ENCODE data around the gene ZNF675. TPM values are rescaled to one million over a fixed set of nuclear protein-coding genes. Genes with fewer than 3 reads are reported as not detected.

Gene ZNF675
- total and polyA plus RNA-seq, 9 of the 15 experiments (the other 6 are each of a cell fraction or from before 2014, with no cell fraction given), result 12.9 to 26.5 (median 17.2) TPM

DNA sequence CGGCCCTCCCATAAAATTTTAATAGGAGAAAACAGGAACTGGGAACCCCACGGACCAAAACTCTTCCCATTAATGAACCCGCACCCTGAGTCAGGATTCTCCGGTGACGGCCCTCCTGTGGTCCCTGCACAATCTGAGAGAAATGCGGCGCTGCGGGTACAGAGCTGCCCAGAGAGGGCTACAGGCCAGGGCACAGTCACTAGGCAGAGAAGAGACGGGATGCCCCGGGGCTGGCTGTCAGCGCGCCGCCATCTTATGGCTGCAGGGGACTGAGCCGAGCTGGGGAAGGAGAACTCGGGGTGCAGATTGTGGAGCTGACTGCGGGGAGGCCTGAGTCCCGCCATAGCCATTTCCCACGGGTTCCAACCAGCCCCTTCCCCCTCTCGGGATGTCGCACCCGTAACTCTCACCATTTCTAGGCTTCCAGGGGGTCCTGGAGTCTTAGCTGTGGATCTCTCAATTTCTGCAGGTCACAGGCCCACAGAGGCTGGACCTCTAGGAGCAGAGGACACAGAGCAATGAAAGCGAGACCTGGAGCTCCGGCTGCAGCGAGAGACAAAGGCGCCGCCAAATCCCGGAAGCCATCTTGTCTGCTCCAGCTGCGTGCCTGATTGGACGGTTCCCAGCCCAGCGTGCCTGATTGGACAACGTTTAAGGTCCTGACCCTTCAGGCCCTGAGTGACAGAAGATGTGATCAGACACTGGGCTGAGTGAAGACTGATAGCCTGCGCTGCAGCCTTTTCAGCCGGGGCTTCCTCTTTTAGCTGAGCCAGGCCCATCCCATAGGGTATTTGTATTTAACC lies at the start of gene ZNF675 (continued):
- peak; percentile 22 for TF ChIP-seq CCNT2 (IDR thresholded peaks at IDR 0.05; ENCODE audit: borderline replicate concordance, extremely low read depth, insufficient read length, low read depth, low read length)
- TF ChIP-seq, protein P1, sequence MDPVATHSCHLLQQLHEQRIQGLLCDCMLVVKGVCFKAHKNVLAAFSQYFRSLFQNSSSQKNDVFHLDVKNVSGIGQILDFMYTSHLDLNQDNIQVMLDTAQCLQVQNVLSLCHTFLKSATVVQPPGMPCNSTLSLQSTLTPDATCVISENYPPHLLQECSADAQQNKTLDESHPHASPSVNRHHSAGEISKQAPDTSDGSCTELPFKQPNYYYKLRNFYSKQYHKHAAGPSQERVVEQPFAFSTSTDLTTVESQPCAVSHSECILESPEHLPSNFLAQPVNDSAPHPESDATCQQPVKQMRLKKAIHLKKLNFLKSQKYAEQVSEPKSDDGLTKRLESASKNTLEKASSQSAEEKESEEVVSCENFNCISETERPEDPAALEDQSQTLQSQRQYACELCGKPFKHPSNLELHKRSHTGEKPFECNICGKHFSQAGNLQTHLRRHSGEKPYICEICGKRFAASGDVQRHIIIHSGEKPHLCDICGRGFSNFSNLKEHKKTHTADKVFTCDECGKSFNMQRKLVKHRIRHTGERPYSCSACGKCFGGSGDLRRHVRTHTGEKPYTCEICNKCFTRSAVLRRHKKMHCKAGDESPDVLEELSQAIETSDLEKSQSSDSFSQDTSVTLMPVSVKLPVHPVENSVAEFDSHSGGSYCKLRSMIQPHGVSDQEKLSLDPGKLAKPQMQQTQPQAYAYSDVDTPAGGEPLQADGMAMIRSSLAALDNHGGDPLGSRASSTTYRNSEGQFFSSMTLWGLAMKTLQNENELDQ (CRISPR knock-in tag; IDR thresholded peaks at IDR 0.05; ENCODE audit: borderline replicate concordance), result no peak
- TF ChIP-seq CSDE1 (IDR thresholded peaks at IDR 0.05), result no peak
- TF ChIP-seq EP400 (IDR thresholded peaks at IDR 0.05), result peak; percentile 37; the same call in 1 of the 2 replicates
- peak; percentile 86 for TF ChIP-seq TBP (optimal IDR thresholded peaks at IDR 0.05; ENCODE audit: low read depth, low read length)
- peak; percentile 75 for TF ChIP-seq ZFX (CRISPR knock-in tag; IDR thresholded peaks at IDR 0.05)
- TF ChIP-seq, protein P2, sequence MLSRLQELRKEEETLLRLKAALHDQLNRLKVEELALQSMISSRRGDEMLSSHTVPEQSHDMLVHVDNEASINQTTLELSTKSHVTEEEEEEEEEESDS (CRISPR knock-in tag; IDR thresholded peaks at IDR 0.05), result no peak
- TF ChIP-seq, protein P3, sequence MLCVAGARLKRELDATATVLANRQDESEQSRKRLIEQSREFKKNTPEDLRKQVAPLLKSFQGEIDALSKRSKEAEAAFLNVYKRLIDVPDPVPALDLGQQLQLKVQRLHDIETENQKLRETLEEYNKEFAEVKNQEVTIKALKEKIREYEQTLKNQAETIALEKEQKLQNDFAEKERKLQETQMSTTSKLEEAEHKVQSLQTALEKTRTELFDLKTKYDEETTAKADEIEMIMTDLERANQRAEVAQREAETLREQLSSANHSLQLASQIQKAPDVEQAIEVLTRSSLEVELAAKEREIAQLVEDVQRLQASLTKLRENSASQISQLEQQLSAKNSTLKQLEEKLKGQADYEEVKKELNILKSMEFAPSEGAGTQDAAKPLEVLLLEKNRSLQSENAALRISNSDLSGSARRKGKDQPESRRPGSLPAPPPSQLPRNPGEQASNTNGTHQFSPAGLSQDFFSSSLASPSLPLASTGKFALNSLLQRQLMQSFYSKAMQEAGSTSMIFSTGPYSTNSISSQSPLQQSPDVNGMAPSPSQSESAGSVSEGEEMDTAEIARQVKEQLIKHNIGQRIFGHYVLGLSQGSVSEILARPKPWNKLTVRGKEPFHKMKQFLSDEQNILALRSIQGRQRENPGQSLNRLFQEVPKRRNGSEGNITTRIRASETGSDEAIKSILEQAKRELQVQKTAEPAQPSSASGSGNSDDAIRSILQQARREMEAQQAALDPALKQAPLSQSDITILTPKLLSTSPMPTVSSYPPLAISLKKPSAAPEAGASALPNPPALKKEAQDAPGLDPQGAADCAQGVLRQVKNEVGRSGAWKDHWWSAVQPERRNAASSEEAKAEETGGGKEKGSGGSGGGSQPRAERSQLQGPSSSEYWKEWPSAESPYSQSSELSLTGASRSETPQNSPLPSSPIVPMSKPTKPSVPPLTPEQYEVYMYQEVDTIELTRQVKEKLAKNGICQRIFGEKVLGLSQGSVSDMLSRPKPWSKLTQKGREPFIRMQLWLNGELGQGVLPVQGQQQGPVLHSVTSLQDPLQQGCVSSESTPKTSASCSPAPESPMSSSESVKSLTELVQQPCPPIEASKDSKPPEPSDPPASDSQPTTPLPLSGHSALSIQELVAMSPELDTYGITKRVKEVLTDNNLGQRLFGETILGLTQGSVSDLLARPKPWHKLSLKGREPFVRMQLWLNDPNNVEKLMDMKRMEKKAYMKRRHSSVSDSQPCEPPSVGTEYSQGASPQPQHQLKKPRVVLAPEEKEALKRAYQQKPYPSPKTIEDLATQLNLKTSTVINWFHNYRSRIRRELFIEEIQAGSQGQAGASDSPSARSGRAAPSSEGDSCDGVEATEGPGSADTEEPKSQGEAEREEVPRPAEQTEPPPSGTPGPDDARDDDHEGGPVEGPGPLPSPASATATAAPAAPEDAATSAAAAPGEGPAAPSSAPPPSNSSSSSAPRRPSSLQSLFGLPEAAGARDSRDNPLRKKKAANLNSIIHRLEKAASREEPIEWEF (CRISPR knock-in tag; IDR thresholded peaks at IDR 0.05), result no peak
- TF ChIP-seq, protein P4, sequence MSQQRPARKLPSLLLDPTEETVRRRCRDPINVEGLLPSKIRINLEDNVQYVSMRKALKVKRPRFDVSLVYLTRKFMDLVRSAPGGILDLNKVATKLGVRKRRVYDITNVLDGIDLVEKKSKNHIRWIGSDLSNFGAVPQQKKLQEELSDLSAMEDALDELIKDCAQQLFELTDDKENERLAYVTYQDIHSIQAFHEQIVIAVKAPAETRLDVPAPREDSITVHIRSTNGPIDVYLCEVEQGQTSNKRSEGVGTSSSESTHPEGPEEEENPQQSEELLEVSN (IDR thresholded peaks at IDR 0.05; ENCODE audit: borderline replicate concordance in 1 of 2, extremely low read depth in 1 of 2, insufficient read depth in 1 of 2, insufficient read length in 1 of 2, low read depth in 1 of 2, low read length in 1 of 2, poor library complexity in 1 of 2, severe bottlenecking in 1 of 2), result peak in 1 of 2 experiments; percentile 7
- peak; percentile 78 for TF ChIP-seq PHF8 (IDR thresholded peaks at IDR 0.05; ENCODE audit: borderline replicate concordance, low read length)
- TF ChIP-seq PML (IDR thresholded peaks at IDR 0.05; ENCODE audit: low read length), result peak; percentile 45; the same call in 1 of the 2 replicates
- TF ChIP-seq, protein P5, sequence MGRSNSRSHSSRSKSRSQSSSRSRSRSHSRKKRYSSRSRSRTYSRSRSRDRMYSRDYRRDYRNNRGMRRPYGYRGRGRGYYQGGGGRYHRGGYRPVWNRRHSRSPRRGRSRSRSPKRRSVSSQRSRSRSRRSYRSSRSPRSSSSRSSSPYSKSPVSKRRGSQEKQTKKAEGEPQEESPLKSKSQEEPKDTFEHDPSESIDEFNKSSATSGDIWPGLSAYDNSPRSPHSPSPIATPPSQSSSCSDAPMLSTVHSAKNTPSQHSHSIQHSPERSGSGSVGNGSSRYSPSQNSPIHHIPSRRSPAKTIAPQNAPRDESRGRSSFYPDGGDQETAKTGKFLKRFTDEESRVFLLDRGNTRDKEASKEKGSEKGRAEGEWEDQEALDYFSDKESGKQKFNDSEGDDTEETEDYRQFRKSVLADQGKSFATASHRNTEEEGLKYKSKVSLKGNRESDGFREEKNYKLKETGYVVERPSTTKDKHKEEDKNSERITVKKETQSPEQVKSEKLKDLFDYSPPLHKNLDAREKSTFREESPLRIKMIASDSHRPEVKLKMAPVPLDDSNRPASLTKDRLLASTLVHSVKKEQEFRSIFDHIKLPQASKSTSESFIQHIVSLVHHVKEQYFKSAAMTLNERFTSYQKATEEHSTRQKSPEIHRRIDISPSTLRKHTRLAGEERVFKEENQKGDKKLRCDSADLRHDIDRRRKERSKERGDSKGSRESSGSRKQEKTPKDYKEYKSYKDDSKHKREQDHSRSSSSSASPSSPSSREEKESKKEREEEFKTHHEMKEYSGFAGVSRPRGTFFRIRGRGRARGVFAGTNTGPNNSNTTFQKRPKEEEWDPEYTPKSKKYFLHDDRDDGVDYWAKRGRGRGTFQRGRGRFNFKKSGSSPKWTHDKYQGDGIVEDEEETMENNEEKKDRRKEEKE (IDR thresholded peaks at IDR 0.05; ENCODE audit: borderline replicate concordance in 1 of 2, control insufficient read depth in 1 of 2, low read depth in 2 of 2, low read length in 1 of 2), result 0 out of 4 replicates have a peak, but pooled peaks of 1 of the 2 experiments have one; percentile 21
